HG03432 (cell line): ENCODE results near the gene MACROH2A1.

Experiments
- ATAC-seq: cut with Tn5 transposase; IDR thresholded peaks from one replicate; pipeline ENCODE4 v1.9.1; 2021; ENCODE audit warnings: mild to moderate bottlenecking, moderate library complexity; ENCODE audit not compliant: unreplicated experiment

The MACROH2A1 gene

DNA sequence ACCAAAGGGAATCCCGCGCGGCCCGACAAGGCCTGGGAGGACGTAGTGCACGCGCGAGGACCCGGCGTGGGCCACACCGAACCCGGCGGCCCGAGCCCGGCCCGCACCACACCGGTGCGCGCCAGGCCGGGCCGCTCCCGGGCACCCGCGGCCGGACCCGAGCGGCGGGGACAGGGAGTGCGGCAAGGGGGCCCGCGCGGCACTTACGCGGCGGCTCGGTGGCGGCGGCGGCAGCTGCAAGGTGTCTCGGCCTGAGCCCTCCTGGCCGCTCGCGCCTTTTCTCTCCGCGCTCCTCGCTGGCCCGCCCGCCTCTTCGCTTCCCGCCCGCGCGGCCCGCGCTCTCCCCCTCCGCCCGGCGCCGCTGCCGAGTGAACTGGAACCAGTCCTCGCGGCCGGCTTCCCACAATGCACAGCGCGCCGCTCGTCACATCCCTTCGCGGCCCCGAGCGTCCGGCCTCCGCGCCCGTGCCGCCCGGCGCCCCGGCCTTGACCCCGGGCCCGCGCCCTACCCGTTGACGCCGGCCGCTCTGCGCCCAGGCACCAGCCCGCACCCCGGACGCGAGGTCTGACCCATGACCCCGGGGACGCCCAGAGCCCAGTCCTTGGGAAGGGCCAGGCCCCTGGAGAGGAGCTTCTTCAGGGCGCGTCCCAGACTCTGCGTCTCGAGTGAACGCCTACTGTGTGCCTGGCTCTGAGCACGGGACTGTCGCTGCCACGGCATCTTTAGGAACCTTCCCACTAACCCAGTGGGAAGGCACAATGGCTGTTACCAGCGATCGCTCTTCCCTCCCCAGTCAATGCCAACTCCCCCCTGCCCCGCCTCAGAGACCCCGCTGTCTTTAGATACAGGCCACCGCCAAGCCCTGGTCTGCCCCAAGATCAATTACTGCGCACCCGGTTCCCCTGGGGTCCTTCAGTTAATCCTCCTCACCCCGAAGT, at the start of gene MACROH2A1:
Gene MACROH2A1, minus strand, starts transcription at position 377 of the 939 bp plus-strand sequence. CDS start 10,138 bp downstream, outside the sequence.
- peak; percentile 91 for ATAC-seq

DNA sequence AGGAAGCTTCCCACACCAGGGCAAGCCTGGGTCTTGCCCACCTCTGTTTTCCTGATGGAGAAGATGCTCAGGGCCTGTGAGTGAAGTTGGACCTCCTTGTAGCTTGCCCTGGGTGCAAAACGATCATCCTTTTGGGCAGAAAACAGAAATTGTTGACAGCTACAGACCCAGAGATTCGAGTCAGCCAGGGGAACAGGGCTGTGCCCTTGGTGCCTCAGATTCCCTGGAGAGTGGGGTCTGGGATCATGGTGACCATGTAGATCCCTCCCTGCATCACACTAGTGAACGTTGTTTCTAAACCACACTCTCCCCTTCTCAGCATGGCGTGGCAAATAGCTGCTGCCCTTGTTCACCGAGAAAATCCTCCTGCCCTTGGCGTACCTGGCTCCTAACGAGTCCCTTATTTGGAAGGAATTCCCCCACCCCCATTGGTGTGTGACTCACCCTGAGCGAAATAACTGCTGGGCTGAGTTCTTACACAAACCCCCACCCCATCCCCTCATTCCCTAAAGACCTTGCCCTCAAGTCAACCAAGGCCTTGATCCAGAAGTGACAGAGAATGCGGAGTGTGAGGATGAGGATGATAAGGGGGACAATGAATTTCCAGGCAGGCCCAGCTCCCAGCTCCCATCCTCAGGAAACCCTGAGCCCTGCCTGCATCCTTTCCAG, 49.2 kb upstream of the MACROH2A1 start:
- no peak for ATAC-seq

DNA sequence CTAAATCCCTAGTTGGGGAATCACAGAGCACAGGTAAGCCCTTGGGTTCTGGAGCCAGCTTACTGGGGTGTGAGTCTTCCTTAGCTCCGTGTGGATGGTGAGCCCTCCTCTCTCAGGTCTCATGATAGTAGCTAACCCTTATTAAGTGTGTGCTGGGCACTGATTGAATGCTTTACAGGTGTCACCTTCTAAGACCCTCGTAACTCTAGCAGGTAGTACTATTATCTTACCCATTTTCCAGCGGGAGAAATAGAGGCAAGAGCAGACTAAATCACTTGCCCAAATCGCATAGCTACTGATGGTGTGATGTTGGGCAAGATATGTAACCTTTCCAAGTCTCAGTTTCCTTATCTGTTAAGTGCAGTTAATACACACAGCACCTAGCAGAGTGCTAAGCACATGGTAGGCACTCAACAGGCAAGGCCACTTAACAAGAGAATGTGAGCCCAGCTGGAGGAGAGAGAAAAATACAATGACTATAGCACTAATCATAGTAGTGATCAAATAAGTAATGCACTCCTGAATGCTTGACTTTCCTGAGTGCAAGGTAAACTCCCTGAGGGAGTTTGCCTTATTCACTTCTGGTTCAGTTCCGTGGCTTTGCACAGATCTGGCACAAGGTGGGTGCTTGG, 48.4 kb upstream of the MACROH2A1 start, which contains the start of gene DCANP1:
Gene DCANP1, minus strand, starts transcription at position 51 of the 632 bp plus-strand sequence. CDS start 240 bp downstream, outside the sequence.
- no peak for ATAC-seq

DNA sequence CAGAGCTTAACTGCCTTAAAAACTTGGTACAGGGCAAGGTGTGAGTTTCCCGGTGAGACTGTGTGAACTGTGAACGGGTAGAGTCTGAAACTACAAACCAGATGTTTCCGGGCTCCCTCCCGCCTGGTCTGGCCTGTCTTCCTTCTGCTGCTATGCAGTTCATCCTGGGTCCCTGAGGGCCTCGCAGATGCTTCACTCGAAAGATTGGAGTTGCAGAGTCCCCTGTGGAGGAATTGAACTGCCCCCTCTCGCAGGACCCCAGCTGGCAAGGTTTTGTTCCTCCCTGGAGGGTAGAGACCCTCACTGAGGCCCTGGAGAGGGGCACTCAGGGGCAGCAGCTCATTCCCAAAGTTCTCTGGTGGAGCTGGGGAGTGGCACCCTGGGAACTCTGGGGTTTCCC, 47.6 kb upstream of the MACROH2A1 start:
- peak; percentile 43 for ATAC-seq

DNA sequence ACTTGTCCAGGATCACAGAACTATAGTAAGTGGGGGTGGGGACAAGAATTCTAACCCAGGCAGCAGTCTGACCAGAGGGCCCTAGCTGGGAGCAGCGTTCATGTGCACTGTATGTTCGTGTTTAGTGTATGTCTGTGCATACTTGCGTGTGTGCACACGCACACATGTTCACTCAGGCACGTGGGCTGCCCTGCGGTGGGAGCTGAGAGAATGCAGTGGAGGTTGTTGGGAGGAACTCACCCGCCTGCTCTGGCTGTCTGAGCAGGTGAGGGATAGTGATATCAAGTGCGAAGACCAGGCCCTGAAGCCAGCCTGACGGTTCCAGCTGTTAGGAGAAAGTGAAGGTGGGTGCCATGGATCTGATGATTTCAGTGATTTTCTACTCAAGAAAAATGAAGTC, 47.2 kb upstream of the MACROH2A1 start:
- ATAC-seq = no peak

DNA sequence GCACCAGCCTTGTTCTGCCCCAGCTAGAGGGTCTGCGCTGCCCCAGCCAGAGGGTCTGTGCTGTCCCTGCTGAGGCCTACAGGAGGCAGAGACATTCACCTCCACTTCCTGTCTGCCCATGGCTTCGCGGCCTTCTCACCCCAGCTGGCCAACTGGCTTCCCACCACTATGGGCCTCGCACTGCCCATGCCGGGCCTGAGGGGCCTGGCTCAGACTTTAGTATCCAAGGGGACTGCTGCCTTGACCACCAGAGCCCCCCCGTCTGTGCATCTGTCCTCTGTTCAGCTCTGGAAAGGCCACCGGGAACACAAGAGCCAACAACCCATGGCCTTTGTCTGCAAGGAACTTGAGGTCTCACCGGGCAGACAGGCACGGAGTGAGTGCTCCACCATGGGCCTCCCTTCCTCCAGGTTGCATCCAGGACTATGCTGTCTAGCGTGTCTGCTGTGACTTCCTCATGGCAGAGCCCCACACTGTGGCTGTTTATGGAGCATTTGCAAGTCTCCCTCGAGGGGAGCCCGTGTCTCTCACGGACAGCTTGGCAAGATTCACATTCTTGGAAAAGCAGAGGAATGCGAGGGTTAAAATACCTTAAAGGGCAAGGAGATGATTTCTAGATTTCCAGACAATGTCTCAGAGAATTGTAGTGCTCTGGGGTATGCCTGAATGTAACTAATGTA, 46.4 kb upstream of the MACROH2A1 start:
- no peak for ATAC-seq

DNA sequence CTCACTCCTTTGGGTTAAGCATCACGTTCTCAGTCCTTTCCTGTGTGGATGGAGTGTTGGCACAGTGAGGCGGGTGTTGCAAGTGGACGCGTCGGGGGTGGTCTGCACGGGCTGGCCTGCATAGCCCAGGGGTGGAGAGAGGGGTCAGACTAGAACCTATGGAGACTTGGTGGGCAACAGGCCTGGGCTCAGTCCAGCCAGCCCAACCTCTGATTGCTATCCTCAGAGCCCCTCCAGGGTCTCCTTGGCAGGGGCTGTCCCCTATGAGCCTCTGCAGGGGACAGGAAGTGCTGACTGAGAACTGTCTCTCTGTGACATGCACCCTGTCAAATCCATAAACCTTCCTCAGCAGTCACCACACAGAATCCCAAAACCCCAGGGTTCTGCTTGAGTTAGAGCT, 45.9 kb upstream of the MACROH2A1 start:
- ATAC-seq = no peak

DNA sequence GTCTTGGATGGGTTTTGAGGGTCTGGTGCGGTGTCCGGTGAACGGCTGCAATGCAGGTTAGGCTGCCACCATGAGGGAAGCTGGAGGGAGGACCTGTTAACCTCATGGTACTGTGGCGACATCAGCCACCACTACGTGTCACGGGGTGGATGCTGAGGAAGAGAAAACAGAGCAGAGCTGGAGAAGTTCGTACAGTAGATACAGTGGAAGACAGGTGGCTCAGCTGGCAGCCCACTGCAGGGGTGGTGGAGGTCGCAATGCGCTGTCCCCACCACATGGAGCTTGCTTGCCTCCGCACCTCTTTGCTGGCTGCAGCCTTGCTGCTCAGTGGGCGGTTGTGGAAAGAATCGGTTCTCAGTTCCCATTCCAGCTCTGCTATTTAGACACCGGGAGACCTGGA, 45.3 kb upstream of the MACROH2A1 start:
- no peak for ATAC-seq

DNA sequence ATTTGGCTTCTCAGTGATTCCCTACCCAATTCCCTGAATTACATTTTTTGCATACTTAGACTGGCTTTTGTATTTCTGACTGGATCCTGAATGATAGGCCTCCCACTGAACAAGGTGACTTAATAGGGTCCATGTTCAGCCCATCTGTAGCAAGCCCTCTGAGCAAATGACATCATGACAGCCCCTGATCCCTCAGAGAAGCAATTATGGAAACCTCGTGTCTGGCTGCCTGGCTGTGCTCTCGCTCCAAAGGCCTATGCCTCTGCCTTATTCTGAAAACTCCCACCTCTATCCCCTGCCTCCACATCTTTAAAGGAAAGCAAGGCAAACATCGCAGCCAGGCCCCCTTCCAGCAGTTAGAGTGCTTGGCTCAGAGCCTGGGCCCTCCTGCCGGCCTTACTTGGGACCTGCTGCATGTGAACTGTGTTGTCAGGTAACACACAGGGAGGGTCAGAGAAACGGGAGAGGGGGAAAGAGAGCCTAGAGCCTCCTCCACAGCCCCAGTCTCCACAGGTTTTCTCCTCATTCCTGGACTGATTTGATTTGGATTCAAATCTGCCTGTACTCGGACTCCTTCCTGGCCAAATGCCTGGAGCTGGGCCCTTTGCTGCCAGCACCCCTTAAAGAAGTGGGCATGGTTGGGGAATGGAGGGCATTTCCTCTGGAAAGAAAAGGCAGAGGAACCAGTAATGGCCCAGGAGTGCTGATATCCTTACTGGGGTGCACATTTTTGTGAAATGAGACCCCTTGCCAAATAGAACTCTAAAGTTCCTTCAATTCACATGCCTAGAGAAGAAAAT, 44.3 kb upstream of the MACROH2A1 start:
- ATAC-seq = no peak

DNA sequence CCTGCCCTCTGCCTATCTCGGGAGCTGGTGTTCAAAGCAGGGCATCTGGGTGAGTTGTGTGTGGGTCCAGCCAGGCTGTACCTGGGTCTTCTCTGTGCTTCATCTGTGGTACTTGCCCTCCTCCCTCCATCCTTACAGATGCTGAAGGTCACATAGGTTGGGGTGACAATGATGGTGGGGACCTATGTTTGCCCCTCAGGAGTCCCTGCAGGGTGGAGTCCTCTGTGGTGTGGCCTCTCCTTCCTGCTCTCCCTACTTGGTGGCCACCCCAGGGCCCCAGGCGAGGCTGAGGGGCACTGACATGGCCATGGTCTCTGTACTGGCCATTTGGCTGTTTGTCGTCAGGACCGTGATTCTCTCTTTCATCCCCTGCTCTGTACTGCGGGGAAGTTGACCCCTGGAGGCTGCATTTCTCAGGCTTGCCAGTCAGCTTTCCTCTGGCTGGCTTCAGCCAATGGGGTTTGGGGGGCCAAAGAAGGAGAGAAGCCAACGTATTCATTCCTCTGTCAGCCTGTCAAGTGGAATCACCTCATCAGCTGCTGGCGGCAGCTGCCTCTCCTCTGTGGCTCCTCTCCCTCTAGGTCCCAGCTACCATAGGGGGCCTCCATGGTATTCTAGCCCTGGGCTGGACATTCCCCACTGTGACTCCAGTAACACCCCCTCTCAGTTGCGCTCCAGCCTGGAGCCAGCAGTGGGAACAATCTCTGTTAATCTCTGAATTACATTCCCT, 43.6 kb upstream of the MACROH2A1 start:
- no peak for ATAC-seq

DNA sequence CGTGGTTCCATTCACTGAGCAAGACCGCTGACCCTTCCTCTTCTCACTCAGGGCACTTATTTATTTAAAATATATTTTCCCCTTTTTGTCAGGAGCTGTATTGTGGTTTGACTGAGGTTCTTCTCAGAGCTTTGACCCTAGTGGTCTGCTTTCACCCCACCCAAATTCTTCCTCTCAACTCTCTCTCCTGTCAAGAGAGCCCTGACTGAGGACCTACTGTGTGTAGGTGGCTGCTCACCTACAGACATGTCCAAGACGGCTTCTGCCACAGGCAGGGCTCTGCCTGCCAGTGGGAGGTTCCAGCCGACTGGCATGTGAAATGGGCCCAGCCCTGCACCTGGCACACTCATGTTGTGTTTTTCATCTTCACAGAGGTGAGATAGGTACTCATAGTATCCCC, 42.9 kb upstream of the MACROH2A1 start:
- ATAC-seq = no peak

DNA sequence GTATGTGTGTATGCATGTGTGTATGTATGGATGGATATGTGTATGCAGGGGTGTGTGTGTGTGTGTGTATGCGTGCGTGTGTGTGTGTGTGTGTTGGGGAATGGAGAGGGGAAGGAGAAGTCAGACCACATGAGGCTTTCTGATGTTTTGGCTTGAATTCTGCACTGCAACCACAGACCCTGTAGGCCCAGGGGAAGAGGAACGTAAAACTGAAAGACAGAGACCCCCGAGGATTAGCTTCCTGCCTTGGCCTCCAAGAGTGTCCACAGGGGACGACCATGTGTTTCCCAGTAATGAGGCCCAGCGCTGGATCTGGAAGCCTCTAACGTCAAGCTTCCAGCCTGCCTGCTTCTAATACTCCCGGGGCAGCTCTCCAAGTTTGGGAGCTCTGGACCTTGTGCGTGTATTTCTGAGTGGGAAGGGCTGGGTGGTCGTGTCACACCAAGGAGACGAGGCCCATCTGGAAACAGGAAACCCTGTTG, 42.4 kb upstream of the MACROH2A1 start:
- ATAC-seq = no peak

DNA sequence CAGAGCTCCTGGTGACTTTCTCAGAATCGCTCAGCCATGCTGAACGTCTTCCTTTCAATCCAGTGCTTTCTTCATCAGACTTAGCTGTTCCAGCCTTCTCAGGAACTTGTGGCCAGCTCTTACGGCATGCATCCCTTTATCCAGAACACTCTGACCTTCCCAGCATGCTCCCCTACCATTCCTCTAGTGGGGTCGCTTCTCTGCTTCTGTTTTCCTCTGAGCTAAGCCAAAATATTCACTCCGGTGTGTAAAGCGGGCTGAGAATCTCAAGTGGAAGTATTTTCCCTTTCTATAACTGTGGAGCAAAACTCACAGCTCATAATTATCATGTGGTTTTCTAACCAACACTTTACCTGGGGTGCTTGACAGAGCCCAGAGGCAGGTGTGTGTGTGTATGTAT, 41.9 kb upstream of the MACROH2A1 start:
- no peak for ATAC-seq

DNA sequence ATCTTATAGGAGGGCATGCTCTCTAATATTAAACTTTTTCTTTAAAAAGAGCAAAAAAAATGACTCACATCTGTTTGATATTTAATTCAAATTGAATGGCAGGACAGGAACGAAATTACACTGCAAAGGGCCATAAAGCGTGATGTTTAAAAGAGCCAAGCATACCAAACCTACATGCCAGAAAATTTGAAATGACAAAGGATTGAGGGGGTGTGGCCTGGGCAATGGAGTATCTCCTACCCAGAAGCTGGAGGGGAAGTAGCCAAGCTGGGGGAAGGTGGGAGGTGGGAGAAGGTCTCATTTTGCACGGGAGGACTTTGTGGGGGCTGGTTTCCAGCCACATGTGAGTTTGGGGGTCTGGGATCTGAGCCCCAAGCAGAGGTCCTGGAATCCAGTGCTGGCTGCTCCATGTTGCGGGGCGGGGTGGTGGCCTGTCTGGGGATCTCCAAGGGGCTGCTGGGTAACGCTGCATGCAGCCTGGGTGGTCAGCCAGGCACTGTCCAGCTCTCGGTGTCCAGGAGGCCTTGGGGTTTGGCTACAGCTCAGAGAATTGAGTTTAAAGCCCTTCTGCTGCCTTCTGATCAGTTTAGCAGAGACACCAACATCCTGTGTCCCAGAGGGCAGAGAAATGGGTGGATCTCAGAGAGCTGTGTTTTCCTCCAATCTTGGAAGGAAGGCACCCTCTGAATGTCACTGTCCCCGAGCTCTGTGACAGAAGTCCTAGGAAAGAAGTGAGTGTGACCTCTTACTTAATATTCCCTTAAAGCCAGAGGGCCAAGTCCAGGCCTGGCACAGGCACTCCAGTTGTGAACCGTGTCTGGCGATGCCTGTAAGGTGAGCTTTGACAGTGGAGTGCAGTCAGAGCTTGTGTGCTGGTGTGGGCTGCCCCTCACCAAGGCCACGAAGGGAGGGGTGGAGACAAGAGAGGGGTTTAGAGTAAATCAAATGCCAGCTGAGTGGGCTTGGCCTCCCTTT, 40.5 kb upstream of the MACROH2A1 start:
- no peak for ATAC-seq

DNA sequence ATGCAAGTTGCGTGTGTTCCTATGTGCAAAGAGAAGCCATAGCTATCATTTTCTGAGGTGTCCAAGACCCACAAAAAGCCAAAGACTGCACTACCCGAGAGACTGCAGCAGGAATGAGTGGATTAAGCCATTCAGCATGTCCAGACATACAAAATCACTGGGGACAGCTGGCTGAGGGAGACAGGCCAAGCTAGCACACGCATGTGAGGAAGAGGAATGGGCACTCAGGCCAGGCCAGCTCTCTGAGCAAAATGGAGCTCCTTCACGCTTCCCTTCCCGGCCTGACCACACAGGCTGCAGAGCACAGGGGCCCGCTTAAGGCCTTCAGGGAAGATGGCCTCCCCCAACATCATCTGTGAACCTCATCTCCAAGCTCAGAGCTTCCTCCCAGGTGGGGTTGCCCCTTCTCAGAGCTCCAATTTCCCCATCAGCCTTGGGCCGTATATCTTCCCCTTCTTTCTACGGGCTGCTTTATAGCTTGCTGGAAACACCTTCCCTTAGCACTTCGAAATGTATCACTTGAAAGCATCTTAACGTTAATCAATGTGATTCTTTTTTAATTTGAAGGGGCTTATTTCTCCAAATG, 39.7 kb upstream of the MACROH2A1 start:
- ATAC-seq = no peak

DNA sequence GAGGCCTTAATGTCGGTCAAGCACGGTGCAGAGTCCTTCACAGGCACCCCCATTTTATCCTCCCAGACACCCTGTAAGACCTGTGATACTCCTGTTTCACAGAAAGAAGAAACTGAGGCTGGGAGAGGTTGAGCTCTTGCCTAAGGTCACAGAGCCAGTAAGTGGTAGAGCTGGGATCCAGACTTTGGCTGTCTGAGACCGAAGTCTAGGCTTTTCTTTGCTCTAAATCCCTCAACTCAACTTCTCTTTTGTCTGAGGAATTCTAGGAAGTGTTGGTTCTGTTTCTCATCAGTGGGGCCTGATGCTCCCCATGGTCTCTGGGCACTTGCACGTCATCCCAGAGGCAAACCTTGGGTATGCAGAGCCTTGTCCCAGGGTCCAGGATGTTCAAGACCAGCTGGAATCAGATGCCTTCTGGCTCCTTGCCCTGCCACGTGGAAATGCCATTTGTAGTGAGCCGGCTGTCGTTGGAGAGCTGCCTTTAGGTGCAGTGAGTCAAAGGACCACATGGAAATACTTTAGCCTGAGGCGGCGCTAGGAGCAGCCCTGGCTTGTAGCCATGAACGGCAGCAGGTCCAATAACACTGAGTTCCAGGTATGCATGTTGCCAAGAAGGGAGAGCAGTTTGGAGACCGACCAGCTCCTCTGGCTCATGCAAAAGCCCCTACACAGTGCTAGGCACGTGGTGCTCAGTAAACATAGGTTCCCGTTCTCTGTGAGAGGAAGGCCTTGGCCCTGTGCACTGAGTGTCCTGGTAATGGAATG, 38.9 kb upstream of the MACROH2A1 start:
- ATAC-seq = no peak

DNA sequence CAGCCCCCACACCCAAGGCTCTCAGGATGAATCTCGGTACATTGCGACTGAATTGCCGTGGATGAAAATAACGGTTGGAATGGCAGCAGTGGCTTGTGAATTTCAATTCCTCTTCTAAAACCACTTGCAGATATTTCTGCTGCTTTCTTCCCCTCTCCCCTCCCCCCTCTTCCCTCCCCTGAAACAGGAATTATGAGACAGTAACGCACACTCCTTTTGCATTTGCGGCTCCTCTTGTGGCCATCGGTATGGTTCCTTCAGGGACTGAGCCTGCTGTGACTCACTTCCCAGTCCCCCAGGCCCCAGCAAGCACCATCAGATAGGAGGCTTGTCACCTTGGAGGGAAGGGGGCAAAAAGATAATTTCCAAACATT, 38.4 kb upstream of the MACROH2A1 start:
- ATAC-seq = no peak
